ENCODE results near the gene GPSM3. TPM values are rescaled to one million over a fixed set of nuclear protein-coding genes. Genes with fewer than 3 reads are reported as not detected.

Gene GPSM3
- total and polyA plus RNA-seq, 2 experiments from 2014 or later: 4.7 to 5.9 TPM

GRCh38 chr6:32182555-32182981 lies 9.9 kb downstream of the GPSM3 start:
- Mint-ChIP-seq H3K4me1 (peaks cover 36% of the 10 kb centered on the region), H3K9me3 (no peaks in the 10 kb centered on the region), H3K27me3 (ENCODE audit: insufficient read depth, low read depth, poor library complexity) (peaks cover 19% of the 10 kb centered on the region), H3K36me3 (ENCODE audit: low read depth) (peaks cover 68% of the 10 kb centered on the region), H3K4me3 (no peak overlapping the region), H3K27ac (no peak overlapping the region)
- ATAC-seq: no peak
- DNase-seq (ENCODE audit: low spot score): no peak
- no peak overlapping the region for H3K4me3 ChIP-seq
- H4K20me1 ChIP-seq (replicated peaks; ENCODE audit: insufficient read depth): no peaks in the 10 kb centered on the region
- no peaks in the 10 kb centered on the region for H3K9me2 ChIP-seq (ENCODE audit: insufficient read depth)
- TF ChIP-seq POLR2AphosphoS5 (IDR thresholded peaks at IDR 0.05; ENCODE audit: low read depth): no peak
- no peak for TF ChIP-seq NANOG (IDR thresholded peaks at IDR 0.05; ENCODE audit: borderline replicate concordance)
- TF ChIP-seq STAT1 (IDR thresholded peaks at IDR 0.05; ENCODE audit: unreplicated experiment): no peak
- TF ChIP-seq JUNB (IDR thresholded peaks at IDR 0.05; ENCODE audit: unreplicated experiment): no peak
- TF ChIP-seq CTCF (conservative IDR thresholded peaks at IDR 0.05; ENCODE audit: low read depth in 2 of 2): no peak
- no peak for TF ChIP-seq EZH2 (IDR thresholded peaks at IDR 0.05; ENCODE audit: low read depth, unreplicated experiment)
- no peak for TF ChIP-seq ZNF462 (CRISPR knock-in tag; IDR thresholded peaks at IDR 0.05)
- no peak for TF ChIP-seq EZH2phosphoT487 (IDR thresholded peaks at IDR 0.05; ENCODE audit: unreplicated experiment)
- no peak for TF ChIP-seq ZNF114 (CRISPR knock-in tag; IDR thresholded peaks at IDR 0.05)
- TF ChIP-seq CREB1 (CRISPR knock-in tag; IDR thresholded peaks at IDR 0.05; ENCODE audit: low read depth): no peak
- no peak for TF ChIP-seq ETS1 (IDR thresholded peaks at IDR 0.05)
- TF ChIP-seq REST (IDR thresholded peaks at IDR 0.05; ENCODE audit: unreplicated experiment): no peak
- no peak for TF ChIP-seq ZNF331 (CRISPR knock-in tag; IDR thresholded peaks at IDR 0.05; ENCODE audit: low read depth)
- no peaks in the 10 kb centered on the region for H3K27me3 ChIP-seq (ENCODE audit: insufficient read depth)
- no peak overlapping the region for H3K4me2 ChIP-seq
- no peak overlapping the region for H3K27ac ChIP-seq (ENCODE audit: low read depth)
- no peak overlapping the region for H2AFZ ChIP-seq
- H3K79me2 ChIP-seq (replicated peaks; ENCODE audit: insufficient read depth): peaks cover 13% of the 10 kb centered on the region
- H3K4me1 ChIP-seq (ENCODE audit: insufficient read depth): peaks cover 9% of the 10 kb centered on the region; the same call in 1 of the 2 replicates
- peaks cover 4% of the 10 kb centered on the region for H3K36me3 ChIP-seq (ENCODE audit: insufficient read depth)
- peaks cover 13% of the 10 kb centered on the region for H3F3A ChIP-seq (replicated peaks; ENCODE audit: low read depth)
